ENCODE measurements around the gene SDK1.

Gene SDK1

GRCh38 chr7:4083513-4083912, 782.5 kb downstream of the SDK1 start:
- no peak overlapping the region for H4K8ac ChIP-seq (ENCODE audit: low read depth, low read length)

DNA sequence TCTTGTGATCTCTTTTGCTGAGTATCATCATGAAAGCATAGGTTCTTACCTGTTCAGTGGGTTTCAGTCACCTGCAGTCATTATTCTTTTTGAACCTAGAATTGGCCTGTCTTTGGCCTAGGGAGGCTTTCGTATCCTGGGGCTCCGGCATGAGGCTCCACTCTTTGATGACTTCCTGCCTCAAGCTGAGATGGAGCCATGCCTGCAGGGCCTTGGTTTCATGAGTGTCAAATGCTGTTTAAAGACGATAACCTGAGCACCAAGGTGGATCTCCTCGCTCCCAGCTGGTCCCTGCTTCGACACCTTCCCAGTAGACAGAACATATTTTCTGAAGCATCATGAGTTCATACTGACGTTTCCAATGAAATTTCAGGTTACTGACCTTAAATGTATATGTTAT, 783.2 kb downstream of the SDK1 start:
- Histone ChIP-seq H2AFZ (ENCODE audit: low read length) (no peak overlapping the region), H2BK12ac (ENCODE audit: low read length) (no peak overlapping the region), H2AK5ac (ENCODE audit: low read depth, low read length) (no peak overlapping the region), H3K14ac (ENCODE audit: low read length) (no peak overlapping the region), H3K23ac (ENCODE audit: low read depth, low read length, poor library complexity) (no peak overlapping the region), H3K36me3 (replicated peaks in 1 of 2; ENCODE audit: control insufficient read depth in 2 of 2, insufficient read depth in 2 of 2, low read length in 2 of 2) (no peaks in the 10 kb centered on the region), H3K4me2 (ENCODE audit: insufficient read depth, low read length, poor library complexity, severe bottlenecking) (no peak overlapping the region), H3K9me3 (replicated peaks in 1 of 2; ENCODE audit: control insufficient read depth in 2 of 2, insufficient read depth in 1 of 2, low read depth in 1 of 2, low read length in 2 of 2) (peaks cover 0 to 2% of the 10 kb centered on the region in 2 donors), H4K8ac (ENCODE audit: low read depth, low read length) (no peak overlapping the region), H3K27me3 (ENCODE audit: control insufficient read depth in 3 of 3, insufficient read depth in 3 of 3, low read depth in 1 of 3, low read length in 3 of 3) (no peaks in the 10 kb centered on the region), H3K27ac (replicated peaks; ENCODE audit: low read length) (no peak overlapping the region), H2BK15ac (ENCODE audit: low read length) (no peak overlapping the region), H3K18ac (ENCODE audit: low read length) (no peak overlapping the region), H3K4me1 (ENCODE audit: control insufficient read depth in 2 of 2, insufficient read depth in 1 of 2, low read depth in 1 of 2, low read length in 2 of 2) (no peaks in the 10 kb centered on the region), H2BK120ac (ENCODE audit: low read depth, low read length) (no peak overlapping the region), H3K4me3 (ENCODE audit: low read length in 2 of 2) (no peak overlapping the region), H4K91ac (ENCODE audit: low read depth, low read length, poor library complexity) (no peak overlapping the region), H3K4ac (ENCODE audit: low read length) (no peak overlapping the region), H3K79me1 (ENCODE audit: low read depth, low read length) (peaks cover 2% of the 10 kb centered on the region), H3K9ac (ENCODE audit: low read depth, low read length, poor library complexity) (no peak overlapping the region), H2BK5ac (ENCODE audit: low read length) (no peak overlapping the region)
- WGBS, 2 donors (ENCODE audit: extremely low coverage in 2 of 2, insufficient read length in 2 of 2, insufficient replicate concordance in 1 of 2) = no CpG with 5 or more reads among the region's 6 CpGs
- no peak for DNase-seq (ENCODE audit: low spot score)

More at GRCh38 chr7:4083513-4083912, 782.5 kb downstream of the SDK1 start:
- no peak overlapping the region for H3K9ac ChIP-seq (ENCODE audit: low read depth, low read length, poor library complexity)
- no peak overlapping the region for H2AK5ac ChIP-seq (ENCODE audit: low read depth, low read length)
- no CpG with 5 or more reads among the region's 1 CpG for WGBS, 2 donors (ENCODE audit: extremely low coverage in 2 of 2, insufficient read length in 2 of 2, insufficient replicate concordance in 1 of 2)
- no peak overlapping the region for H2BK120ac ChIP-seq (ENCODE audit: low read depth, low read length)
- no peaks in the 10 kb centered on the region for H3K27me3 ChIP-seq (ENCODE audit: control insufficient read depth in 3 of 3, insufficient read depth in 3 of 3, low read depth in 1 of 3, low read length in 3 of 3)
- H2BK5ac ChIP-seq (ENCODE audit: low read length) = no peak overlapping the region
- no peak overlapping the region for H3K27ac ChIP-seq (replicated peaks; ENCODE audit: low read length)
- H3K36me3 ChIP-seq (replicated peaks in 1 of 2; ENCODE audit: control insufficient read depth in 2 of 2, insufficient read depth in 2 of 2, low read length in 2 of 2) = no peaks in the 10 kb centered on the region
- H3K4me3 ChIP-seq (ENCODE audit: low read length in 2 of 2) = no peak overlapping the region
- H3K79me1 ChIP-seq (ENCODE audit: low read depth, low read length) = peaks cover 2% of the 10 kb centered on the region
- H3K23ac ChIP-seq (ENCODE audit: low read depth, low read length, poor library complexity) = no peak overlapping the region
- no peak overlapping the region for H3K14ac ChIP-seq (ENCODE audit: low read length)
- no peaks in the 10 kb centered on the region for H3K4me1 ChIP-seq (ENCODE audit: control insufficient read depth in 2 of 2, insufficient read depth in 1 of 2, low read depth in 1 of 2, low read length in 2 of 2)
- H3K18ac ChIP-seq (ENCODE audit: low read length) = no peak overlapping the region
- H4K91ac ChIP-seq (ENCODE audit: low read depth, low read length, poor library complexity) = no peak overlapping the region
- H2AFZ ChIP-seq (ENCODE audit: low read length) = no peak overlapping the region
- DNase-seq (ENCODE audit: low spot score) = no peak
- H3K4me2 ChIP-seq (ENCODE audit: insufficient read depth, low read length, poor library complexity, severe bottlenecking) = no peak overlapping the region
- H2BK12ac ChIP-seq (ENCODE audit: low read length) = no peak overlapping the region
- H3K4ac ChIP-seq (ENCODE audit: low read length) = no peak overlapping the region
- H3K9me3 ChIP-seq (replicated peaks in 1 of 2; ENCODE audit: control insufficient read depth in 2 of 2, insufficient read depth in 1 of 2, low read depth in 1 of 2, low read length in 2 of 2) = peaks cover 0 to 2% of the 10 kb centered on the region in 2 donors
- no peak overlapping the region for H2BK15ac ChIP-seq (ENCODE audit: low read length)

DNA sequence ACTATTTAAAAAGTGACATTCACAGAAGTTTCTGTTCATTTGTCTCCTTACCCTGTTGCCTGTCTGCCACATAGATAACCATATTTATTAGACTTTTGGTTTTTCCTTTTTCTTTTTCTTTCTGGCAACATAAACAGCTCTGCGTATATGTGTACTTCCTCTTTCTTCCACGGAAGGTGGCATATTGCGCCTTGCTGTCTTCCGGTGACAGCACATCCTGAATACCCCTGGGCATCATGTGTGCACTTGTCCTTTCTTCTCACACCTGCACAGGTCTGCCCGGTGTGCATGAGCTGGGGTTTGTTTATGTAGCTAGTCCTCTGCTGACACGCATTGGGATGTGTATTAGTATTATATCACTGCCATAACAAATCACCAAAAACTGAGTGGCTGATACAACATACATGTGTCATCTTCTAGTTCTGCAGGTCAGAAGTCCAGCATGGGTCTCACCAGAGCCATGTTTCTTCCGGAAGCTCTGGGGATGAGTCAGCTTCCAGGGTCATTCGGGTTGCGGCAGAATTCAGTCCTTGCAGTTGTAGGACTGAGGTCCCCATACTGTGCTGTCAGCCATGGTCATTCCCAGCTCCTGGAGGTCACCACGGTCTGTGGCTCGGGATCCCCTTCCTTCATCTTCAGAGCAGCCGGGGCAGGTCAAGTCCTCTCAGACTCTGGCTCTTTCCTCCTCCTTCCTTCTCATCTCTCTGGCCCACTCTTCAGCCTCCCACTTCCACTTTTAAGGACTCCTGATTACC, 785.1 kb downstream of the SDK1 start:
- H3K27me3 ChIP-seq (ENCODE audit: control insufficient read depth in 3 of 3, insufficient read depth in 3 of 3, low read depth in 1 of 3, low read length in 3 of 3) = peaks cover 0 to 2% (median 0%) of the 10 kb centered on the region in 3 experiments
- no peak overlapping the region for H3K4ac ChIP-seq (ENCODE audit: low read length)
- no peak overlapping the region for H2AFZ ChIP-seq (ENCODE audit: low read length)
- H3K23ac ChIP-seq (ENCODE audit: low read depth, low read length, poor library complexity) = no peak overlapping the region
- no peaks in the 10 kb centered on the region for H3K36me3 ChIP-seq (replicated peaks in 1 of 2; ENCODE audit: control insufficient read depth in 2 of 2, insufficient read depth in 2 of 2, low read length in 2 of 2)
- no peak overlapping the region for H3K27ac ChIP-seq (replicated peaks; ENCODE audit: low read length)
- peaks cover 6 to 7% of the 10 kb centered on the region in 2 donors for H3K9me3 ChIP-seq (replicated peaks in 1 of 2; ENCODE audit: control insufficient read depth in 2 of 2, insufficient read depth in 1 of 2, low read depth in 1 of 2, low read length in 2 of 2)
- WGBS, 2 donors (ENCODE audit: extremely low coverage in 2 of 2, insufficient read length in 2 of 2, insufficient replicate concordance in 1 of 2) = no CpG with 5 or more reads among the region's 12 CpGs
- H3K4me1 ChIP-seq (ENCODE audit: control insufficient read depth in 2 of 2, insufficient read depth in 1 of 2, low read depth in 1 of 2, low read length in 2 of 2) = no peaks in the 10 kb centered on the region
- DNase-seq (ENCODE audit: low spot score) = no peak
- H4K8ac ChIP-seq (ENCODE audit: low read depth, low read length) = no peak overlapping the region
- H2AK5ac ChIP-seq (ENCODE audit: low read depth, low read length) = no peak overlapping the region
- no peak overlapping the region for H2BK12ac ChIP-seq (ENCODE audit: low read length)
- no peak overlapping the region for H2BK120ac ChIP-seq (ENCODE audit: low read depth, low read length)
- peak overlapping the region in 1 of 2 donors; percentile 64 for H3K4me3 ChIP-seq (ENCODE audit: low read length in 2 of 2)
- H3K18ac ChIP-seq (ENCODE audit: low read length) = no peak overlapping the region
- no peak overlapping the region for H3K4me2 ChIP-seq (ENCODE audit: insufficient read depth, low read length, poor library complexity, severe bottlenecking)
- H2BK5ac ChIP-seq (ENCODE audit: low read length) = no peak overlapping the region
- no peak overlapping the region for H3K14ac ChIP-seq (ENCODE audit: low read length)
- H3K9ac ChIP-seq (ENCODE audit: low read depth, low read length, poor library complexity) = no peak overlapping the region
- no peak overlapping the region for H2BK15ac ChIP-seq (ENCODE audit: low read length)
- H4K91ac ChIP-seq (ENCODE audit: low read depth, low read length, poor library complexity) = no peak overlapping the region
- H3K79me1 ChIP-seq (ENCODE audit: low read depth, low read length) = peaks cover 2% of the 10 kb centered on the region

DNA sequence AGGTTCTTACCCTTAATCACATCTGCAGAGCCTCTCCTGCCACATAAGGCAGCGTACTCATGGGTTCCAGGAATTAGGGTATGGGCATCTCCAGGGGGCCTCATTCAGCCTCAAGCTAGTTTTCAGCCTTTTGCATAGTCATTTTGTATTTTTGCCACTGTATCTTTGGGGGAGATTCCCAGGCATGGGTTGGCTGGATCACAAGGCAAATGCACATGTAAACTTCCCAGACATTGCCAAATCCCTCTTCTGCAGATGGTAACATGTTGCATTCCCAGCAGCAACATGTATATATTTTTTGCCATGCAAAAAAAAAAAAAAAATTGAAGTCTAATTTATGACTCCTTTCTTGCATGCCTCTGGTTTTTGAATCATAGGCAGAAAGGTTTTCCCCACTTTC, 785.7 kb downstream of the SDK1 start:
- H3K14ac ChIP-seq (ENCODE audit: low read length) = no peak overlapping the region
- H3K23ac ChIP-seq (ENCODE audit: low read depth, low read length, poor library complexity) = no peak overlapping the region
- no peak overlapping the region for H2AK5ac ChIP-seq (ENCODE audit: low read depth, low read length)
- peaks cover 0 to 2% (median 0%) of the 10 kb centered on the region in 3 experiments for H3K27me3 ChIP-seq (ENCODE audit: control insufficient read depth in 3 of 3, insufficient read depth in 3 of 3, low read depth in 1 of 3, low read length in 3 of 3)
- no peak overlapping the region for H3K18ac ChIP-seq (ENCODE audit: low read length)
- H2AFZ ChIP-seq (ENCODE audit: low read length) = no peak overlapping the region
- H2BK5ac ChIP-seq (ENCODE audit: low read length) = no peak overlapping the region
- no peak overlapping the region for H2BK15ac ChIP-seq (ENCODE audit: low read length)
- no peaks in the 10 kb centered on the region for H3K4me1 ChIP-seq (ENCODE audit: control insufficient read depth in 2 of 2, insufficient read depth in 1 of 2, low read depth in 1 of 2, low read length in 2 of 2)
- no peak overlapping the region for H2BK120ac ChIP-seq (ENCODE audit: low read depth, low read length)
- WGBS, 2 donors (ENCODE audit: extremely low coverage in 2 of 2, insufficient read length in 2 of 2, insufficient replicate concordance in 1 of 2) = no CpG with 5 or more reads among the region's 1 CpG
- H2BK12ac ChIP-seq (ENCODE audit: low read length) = no peak overlapping the region
- peaks cover 2% of the 10 kb centered on the region for H3K79me1 ChIP-seq (ENCODE audit: low read depth, low read length)
- no peaks in the 10 kb centered on the region for H3K36me3 ChIP-seq (replicated peaks in 1 of 2; ENCODE audit: control insufficient read depth in 2 of 2, insufficient read depth in 2 of 2, low read length in 2 of 2)
- no peak for DNase-seq (ENCODE audit: low spot score)
- H4K91ac ChIP-seq (ENCODE audit: low read depth, low read length, poor library complexity) = no peak overlapping the region
- H3K27ac ChIP-seq (replicated peaks; ENCODE audit: low read length) = no peak overlapping the region
- H3K4ac ChIP-seq (ENCODE audit: low read length) = no peak overlapping the region
- H3K9ac ChIP-seq (ENCODE audit: low read depth, low read length, poor library complexity) = no peak overlapping the region
- peaks cover 7 to 9% of the 10 kb centered on the region in 2 donors for H3K9me3 ChIP-seq (replicated peaks in 1 of 2; ENCODE audit: control insufficient read depth in 2 of 2, insufficient read depth in 1 of 2, low read depth in 1 of 2, low read length in 2 of 2)
- no peak overlapping the region for H3K4me3 ChIP-seq (ENCODE audit: low read length in 2 of 2)
- no peak overlapping the region for H3K4me2 ChIP-seq (ENCODE audit: insufficient read depth, low read length, poor library complexity, severe bottlenecking)
- no peak overlapping the region for H4K8ac ChIP-seq (ENCODE audit: low read depth, low read length)
